Activated naive CD4-positive, alpha-beta T cell treated with anti-CD3 and anti-CD28 coated beads, Interleukin-2, amount 50 U/mL, for 72 hours (primary cell): ENCODE data around the gene ZDHHC11. TPM values are rescaled to one million over a fixed set of nuclear protein-coding genes. Genes with fewer than 3 reads are reported as not detected.
A peak's percentile ranks its signal among the peaks of the same experiment; 100 is the strongest.
"Not testable (repeated sequence)": the region's sequence is repeated elsewhere in the genome, so short reads cannot be mapped to it uniquely, and the experiment has no call there.

Source experiments
- ATAC-seq, 2 donors: fragments of 150-1000 bp; cut with Tn5 transposase; 2 replicates each; pipeline ENCODE4 v1.10.0; 2021; ENCODE audit warnings: mild to moderate bottlenecking in 2 of 2, moderate library complexity in 2 of 2
- DNase-seq, 2 donors: peaks; one replicate each; pipeline ENCODE4 v3.0.0; 2021 to 2022; ENCODE audit warnings: low spot score in 2 of 2
- H3K27ac Mint-ChIP-seq, 2 donors: one replicate each; pipeline ENCODE4 v1.8.0; 2022; ENCODE audit warnings: mild to moderate bottlenecking in 2 of 2, mixed read lengths in 2 of 2
- H3K36me3 Mint-ChIP-seq, 2 donors: one replicate each; pipeline ENCODE4 v1.8.0; 2022; ENCODE audit warnings: mixed read lengths in 2 of 2
- H3K9me3 Mint-ChIP-seq, 2 donors: one replicate each; pipeline ENCODE4 v1.8.0; 2022; ENCODE audit warnings: mixed read lengths in 2 of 2
- total RNA-seq, 2 donors: library from RNA; stranded (reverse); gene quantifications; one replicate each; pipeline ENCODE4 v1.2.3, GENCODE V29; 2022

Gene ZDHHC11
- total RNA-seq, 2 donors from 2014 or later = 3.4 to 19.3 TPM

DNA sequence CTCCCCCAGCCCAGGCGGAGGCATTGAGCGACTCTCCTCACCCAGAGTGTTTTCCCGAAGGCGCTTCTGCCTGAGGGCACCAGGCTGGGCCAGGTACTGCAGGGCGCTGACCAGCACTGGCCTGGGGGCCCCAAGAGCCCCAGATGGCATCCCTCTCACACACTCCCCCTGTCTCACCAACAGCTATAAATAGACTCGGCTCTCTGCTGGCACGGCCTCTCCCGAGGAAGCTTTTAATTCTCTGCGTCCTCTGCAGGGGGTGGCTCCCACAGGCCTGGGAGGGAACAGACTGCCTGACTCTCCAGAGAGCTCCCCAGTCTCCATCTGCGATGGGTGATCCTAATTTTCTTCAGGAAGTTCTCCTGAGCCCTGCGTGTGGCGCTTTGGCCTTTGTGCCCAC, 68.4 kb downstream of the ZDHHC11 start:
- H3K36me3 Mint-ChIP-seq, DNase-seq, H3K9me3 Mint-ChIP-seq, H3K27ac Mint-ChIP-seq, ATAC-seq: not testable (repeated sequence)

DNA sequence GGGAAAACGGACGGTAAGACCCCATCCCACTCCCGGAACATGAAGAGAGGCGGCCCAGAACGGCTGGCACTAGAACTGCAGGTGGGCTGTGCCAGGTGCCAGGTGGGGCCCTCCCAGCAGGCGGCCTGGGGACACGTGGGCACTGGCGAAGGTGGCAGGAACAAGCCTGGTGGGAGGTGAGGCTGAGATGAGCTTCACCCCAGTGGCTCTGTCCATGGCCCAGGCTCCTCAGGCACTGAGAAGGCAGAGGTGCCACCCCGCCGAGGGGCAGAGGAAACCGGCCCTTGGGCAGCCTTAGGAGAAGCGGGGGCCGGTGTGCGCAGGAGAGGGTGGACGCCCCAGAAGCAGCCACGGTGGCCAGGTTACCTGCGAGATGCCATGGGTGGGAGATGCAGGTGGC, 70.2 kb downstream of the ZDHHC11 start:
- ATAC-seq, H3K27ac Mint-ChIP-seq, H3K36me3 Mint-ChIP-seq, H3K9me3 Mint-ChIP-seq: not testable (repeated sequence)
- DNase-seq = peak in 1 of 2 donors; percentile 50

DNA sequence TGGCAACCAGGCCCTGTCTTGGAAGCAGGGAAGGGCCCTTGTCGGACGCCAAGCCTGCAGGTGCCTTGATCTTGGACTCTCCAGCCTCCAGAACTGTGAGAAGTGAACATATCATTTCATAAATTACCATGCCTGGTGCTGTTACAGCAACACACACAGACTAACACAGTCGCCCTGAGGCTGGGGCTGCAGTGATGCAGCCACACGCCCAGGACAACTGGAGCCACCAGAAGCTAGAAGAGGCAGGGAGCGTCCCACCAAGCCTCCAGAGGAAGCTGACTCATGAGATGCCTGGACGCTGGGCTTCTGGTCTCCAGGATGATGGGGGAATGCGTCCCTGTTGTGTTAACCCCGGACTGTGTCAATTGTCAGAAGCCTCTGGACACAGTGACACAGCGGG, 71.8 kb downstream of the ZDHHC11 start:
- not testable (repeated sequence) for H3K27ac Mint-ChIP-seq, H3K9me3 Mint-ChIP-seq, H3K36me3 Mint-ChIP-seq, ATAC-seq, DNase-seq

DNA sequence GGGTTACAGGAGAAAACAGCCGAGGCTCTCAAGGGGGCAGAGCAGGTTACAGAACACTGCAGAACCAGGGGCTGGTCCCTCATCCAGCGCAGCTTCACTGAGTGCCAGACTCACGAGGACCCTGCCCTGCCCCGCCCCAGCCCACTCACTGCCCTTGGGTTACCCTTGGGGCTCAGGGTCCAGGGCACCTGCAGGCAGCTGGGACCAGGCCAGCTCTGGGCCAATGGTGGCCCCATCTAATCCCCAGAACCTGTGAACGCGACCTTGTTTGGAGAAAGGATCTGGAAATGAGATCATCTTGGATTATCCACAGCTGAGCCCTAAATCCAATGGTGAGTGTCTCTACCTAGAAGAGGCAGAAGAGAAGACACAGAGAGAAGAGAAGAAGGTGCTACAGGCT, 72.4 kb downstream of the ZDHHC11 start:
- not testable (repeated sequence) for H3K9me3 Mint-ChIP-seq, H3K27ac Mint-ChIP-seq, H3K36me3 Mint-ChIP-seq, ATAC-seq
- peak in 1 of 2 donors; percentile 47 for DNase-seq

DNA sequence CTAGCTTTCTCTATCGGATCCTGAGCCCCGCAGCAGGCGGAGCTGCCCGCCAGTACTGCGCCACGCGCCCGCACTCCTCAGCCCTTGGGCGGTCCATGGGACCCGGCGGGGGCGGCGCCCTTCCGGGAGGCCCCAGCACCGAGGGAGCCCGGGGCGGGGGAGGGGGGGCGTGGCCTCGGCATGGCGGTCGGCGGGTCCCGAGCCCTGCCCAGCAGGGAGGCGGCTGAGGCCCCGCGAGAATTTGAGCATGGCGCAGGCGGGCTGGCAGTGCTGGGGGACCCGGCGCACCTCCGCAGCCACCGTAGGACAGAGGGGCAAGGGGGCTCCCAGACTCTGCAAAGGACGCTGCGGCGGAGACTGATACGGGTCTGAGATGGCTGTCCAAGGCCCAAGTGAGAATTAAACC, 73.0 kb downstream of the ZDHHC11 start:
- H3K36me3 Mint-ChIP-seq = no peaks in the 10 kb centered on the region
- ATAC-seq (no peak), DNase-seq (peak in 1 of 2 donors; percentile 49)
- H3K9me3 Mint-ChIP-seq = no peaks in the 10 kb centered on the region
- no peak overlapping the region for H3K27ac Mint-ChIP-seq

DNA sequence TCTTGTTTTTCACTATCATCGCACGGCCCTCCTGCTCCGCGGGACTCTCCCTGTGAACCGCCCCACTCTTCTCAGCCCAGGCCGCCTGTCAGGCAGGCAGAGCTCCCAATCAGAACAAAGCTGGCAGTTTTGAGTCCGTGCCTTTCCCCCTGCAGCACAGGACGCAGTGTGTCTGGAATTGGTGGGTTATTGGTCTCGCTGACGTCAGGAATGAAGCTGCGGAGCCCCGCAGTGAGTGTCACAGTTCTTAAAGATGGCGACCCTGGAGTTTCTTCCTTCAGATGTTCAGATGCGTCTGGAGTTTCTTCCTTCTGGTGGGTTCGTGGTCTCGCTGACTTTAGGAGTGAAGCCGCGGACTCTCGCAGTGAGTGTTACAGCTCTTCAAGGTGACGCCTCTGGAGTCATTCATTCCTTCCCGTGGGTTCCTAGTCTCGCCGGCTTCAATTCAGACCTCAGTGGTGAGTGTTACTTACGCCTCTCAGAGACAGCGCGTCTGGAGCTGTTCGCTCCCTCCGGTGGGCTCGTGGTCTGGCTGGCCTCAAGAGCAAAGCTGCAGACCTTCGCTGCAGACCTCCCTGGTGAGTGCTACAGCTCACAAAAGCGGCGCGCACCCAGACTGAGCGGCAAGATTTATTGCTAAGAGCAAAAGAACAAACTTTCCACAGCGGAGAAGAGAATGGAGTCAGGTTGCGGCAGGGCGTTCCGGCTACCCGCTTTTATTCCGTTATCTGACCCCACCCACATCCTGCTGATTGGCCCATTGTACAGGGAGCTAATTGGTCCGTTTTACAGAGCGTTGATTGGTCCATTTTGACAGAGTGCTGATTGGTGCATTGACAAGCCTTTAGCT, 73.7 kb downstream of the ZDHHC11 start:
- DNase-seq = peak in 1 of 2 donors; percentile 44
- no peaks in the 10 kb centered on the region for H3K36me3 Mint-ChIP-seq
- no peaks in the 10 kb centered on the region for H3K9me3 Mint-ChIP-seq
- H3K27ac Mint-ChIP-seq = no peak overlapping the region
- ATAC-seq = no peak

DNA sequence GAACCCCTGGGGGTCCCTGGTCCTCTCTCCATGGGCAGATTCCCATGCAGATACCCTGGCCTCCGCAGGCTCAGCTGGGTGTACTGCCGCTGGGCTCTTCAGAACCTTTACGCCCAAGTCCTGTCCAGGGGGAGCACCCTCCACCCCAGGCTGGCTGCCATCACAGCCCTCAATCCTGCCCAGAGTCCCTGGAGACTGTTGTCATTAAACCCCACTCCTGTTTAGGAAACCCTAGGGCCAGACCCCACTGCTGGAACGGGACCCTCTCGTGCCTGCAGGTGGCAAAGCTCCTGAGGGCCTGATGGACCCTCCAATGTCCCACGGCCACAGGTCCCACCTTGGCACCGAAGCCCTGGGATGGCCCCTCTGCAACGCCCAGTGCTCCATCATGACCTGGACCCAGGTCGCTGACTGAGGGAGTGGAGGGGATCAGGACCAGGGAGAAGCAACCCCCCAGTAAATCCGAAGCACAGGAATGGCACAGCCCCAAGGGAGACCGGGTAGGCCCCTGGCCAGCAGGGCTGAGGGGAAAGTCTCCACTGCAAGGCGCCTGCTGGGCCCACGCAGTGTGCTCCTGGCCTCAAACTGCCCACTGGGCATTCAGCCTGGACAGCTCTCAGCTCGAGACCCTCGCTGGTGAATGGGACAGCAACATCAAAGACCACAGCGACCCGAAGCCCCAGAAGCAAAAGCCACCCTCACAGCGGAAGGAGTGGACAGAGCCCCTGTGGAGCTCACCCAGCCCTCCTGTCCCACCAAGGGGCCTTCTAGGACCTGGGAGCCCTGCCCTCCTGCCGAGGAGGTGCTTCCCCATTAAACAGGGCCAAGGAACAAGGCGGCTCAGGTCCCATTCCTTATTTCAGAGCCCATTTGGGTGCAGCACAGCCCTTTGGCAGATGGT, 74.6 kb downstream of the ZDHHC11 start:
- Mint-ChIP-seq H3K27ac (no peak overlapping the region), H3K9me3 (no peaks in the 10 kb centered on the region), H3K36me3 (no peaks in the 10 kb centered on the region)
- peak in 1 of 2 donors; percentile 44 for DNase-seq
- no peak for ATAC-seq

DNA sequence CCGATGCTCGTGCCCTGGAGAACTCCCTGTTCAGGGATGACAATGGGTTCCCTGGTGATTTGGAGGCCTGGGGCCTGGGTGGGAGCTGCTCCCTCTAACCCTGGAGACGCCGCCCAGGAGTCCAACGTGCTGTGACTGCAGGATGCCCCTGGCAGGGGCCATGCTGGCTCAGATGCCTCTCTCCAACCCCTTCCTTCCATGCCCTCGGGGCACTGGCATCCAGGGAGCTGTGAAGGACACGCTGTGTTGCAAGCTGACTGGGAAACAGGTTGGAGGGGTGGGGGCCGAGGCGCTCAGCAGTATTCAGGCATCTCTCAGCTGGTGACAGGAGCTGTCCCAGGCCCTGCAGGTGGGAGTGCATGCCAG, 75.2 kb downstream of the ZDHHC11 start:
- H3K36me3 Mint-ChIP-seq, H3K9me3 Mint-ChIP-seq: not testable (repeated sequence)
- DNase-seq = peak in 1 of 2 donors; percentile 44

DNA sequence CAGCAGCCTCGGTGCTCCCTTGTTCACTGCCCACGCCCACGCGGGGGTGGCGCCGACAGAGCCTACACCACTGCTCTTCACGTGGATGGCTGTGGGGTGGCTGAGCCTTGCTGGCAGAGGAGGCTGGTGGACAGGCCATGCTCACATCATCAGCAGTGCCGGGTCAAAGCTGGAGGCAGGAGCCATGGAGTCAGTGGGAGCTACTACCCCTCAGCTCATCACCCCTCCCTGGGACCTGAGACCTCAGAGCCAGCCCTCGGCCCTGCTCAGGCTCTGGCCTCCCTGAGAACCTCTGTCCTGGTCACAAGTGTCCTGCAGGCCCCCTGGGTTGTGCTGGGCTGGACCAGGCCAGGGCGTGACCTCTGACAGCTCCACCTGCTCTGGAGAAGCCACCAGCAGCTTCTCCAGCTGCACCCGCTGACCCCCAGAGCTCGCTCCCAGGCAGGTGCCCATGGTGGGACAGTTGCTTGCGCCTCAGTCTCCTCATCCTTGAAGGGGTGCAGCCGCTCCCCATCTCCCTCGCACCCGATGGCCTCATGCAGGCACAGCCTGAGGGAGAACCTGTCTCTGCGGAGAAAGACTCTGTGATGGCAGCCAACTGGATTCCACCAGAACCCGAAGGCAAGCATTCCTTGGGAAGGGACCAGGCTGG, 75.8 kb downstream of the ZDHHC11 start:
- peak in 1 of 2 donors; percentile 38 for DNase-seq
- not testable (repeated sequence) for H3K27ac Mint-ChIP-seq, H3K9me3 Mint-ChIP-seq, H3K36me3 Mint-ChIP-seq, ATAC-seq

More for the DNA sequence above, 75.2 kb downstream of the ZDHHC11 start:
- not testable (repeated sequence) for ATAC-seq, H3K27ac Mint-ChIP-seq

DNA sequence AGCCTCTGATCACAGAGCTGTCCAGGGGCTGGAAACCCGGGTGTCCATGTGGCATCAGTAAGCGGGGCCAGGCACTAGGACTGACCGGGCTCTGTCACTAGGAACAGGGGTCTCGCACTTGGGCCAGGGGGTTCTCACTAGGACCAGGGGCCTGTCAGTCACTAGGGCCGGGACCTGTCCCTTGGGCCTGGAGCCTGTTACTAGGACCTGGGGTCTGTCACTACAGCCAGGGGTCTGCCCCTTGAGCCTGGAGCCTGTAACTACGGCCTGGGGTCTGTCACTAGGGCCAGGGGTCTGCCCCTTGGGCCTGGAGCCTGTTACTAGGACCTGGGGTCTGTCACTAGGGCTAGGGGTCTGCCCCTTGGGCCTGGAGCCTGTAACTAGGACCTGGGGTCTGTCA, 76.5 kb downstream of the ZDHHC11 start:
- H3K36me3 Mint-ChIP-seq, H3K9me3 Mint-ChIP-seq, H3K27ac Mint-ChIP-seq, ATAC-seq: not testable (repeated sequence)
- peak in 1 of 2 donors; percentile 52 for DNase-seq

DNA sequence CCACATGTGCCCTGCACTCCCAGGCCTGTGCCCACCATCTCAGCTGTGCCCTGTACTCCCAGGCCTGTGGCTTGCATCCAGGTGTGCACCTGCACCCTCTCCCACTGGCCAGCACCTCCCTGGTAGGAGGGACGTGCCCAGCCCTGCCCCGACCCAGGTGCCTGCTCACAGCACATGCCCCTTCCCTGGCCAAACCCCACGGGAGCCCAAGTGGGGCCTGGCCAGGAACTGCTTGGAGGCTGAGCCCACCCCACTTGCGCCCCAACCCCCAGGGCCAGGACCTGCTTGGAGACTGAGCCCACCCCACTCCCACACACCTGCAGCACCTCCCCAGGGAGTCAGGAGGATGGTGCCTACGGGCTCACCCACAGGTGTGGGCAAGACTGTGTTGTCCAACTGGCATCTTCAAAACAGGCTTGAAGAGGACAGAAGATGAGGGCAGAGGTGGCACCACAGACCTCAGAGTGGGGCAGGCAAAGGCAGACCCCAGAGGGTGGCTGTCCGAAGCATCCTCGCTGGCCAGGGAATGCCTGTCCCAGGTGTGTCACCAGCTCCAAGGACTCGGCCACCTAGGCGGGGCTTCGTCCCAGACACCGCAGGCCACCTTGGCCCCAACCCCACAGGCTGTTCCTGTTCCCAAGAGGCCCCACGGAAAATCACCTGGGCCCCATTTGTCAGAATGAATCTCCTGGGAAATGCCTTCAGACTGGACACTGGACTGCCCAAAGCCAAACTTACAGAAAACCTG, 77.1 kb downstream of the ZDHHC11 start:
- DNase-seq = peak in 1 of 2 donors; percentile 47
- H3K27ac Mint-ChIP-seq = no peak overlapping the region
- H3K36me3 Mint-ChIP-seq = no peaks in the 10 kb centered on the region
- no peaks in the 10 kb centered on the region for H3K9me3 Mint-ChIP-seq
- no peak for ATAC-seq

DNA sequence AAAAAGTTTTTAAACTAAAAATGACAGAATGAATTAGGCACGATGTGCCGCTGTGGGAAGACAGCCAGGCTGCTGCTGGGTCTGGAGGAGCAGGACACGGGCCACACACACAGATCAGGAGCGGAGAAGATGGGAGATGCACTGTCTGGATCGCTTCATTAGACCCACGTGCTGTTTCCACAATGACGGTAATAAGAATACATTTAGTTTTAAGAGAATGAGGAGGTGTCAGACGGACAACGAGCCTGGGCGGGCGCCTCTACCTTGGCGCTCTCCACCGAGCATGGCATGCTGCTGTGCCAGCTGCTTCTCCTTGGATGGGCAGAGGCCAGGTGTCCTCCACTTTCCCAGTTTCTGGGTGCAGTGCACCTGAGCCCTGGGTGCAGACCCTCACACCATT, 77.9 kb downstream of the ZDHHC11 start:
- not testable (repeated sequence) for H3K9me3 Mint-ChIP-seq, ATAC-seq, DNase-seq

DNA sequence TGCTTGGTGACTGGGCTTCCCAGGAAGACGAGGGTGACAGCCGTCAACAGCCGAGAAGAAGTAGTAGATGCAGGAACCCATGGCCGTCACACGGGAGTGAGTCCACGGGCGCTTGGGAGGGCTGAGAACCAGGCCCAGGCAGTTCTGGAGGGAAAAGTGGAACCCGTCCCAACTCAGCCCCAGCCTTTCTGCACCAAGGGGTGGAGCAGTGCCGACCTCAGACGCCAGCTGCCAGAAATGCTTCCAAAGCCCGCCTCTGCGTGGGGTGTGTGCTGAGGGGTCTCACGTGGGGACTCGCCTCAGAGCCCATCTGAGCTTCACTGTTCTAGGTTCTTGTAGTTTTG, 78.3 kb downstream of the ZDHHC11 start:
- not testable (repeated sequence) for H3K9me3 Mint-ChIP-seq, DNase-seq, ATAC-seq, H3K36me3 Mint-ChIP-seq, H3K27ac Mint-ChIP-seq

More for the DNA sequence above, 77.9 kb downstream of the ZDHHC11 start:
- H3K27ac Mint-ChIP-seq, H3K36me3 Mint-ChIP-seq: not testable (repeated sequence)

DNA sequence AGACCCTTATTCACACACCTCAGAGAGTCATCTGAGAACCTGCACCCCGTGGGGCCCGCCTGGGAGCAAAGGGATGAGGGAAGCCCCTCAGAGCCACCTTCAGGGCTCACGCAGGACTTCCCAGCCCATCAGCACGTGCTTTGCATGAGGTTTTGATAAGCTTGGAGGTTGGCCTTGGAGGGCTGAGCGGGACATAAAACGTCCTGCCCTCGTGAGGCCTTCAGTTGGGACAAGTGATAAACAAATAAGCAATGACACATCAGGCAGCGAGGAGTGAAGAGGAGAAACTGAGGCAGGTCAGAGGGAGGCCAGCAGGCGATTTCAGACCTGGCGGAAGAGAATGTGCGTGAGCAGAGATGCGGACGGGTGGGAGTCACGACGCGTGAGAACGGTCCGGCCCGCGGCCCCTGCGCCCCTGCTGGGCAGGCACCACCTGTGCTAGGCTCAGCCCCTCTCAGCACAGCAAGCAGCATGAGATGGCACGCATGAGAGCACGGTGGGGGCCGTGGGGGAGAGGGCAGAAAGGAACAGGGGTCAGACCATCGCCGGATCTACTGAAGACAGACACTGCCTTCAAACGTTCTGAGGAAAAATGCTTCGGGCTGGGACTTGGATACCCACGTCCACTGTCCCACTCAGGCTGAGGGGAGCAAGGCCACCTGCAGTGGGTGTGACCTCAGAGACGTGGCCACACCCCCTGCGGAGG, 78.8 kb downstream of the ZDHHC11 start:
- H3K27ac Mint-ChIP-seq, ATAC-seq, H3K36me3 Mint-ChIP-seq, H3K9me3 Mint-ChIP-seq: not testable (repeated sequence)
- DNase-seq = peak in 1 of 2 donors; percentile 52

DNA sequence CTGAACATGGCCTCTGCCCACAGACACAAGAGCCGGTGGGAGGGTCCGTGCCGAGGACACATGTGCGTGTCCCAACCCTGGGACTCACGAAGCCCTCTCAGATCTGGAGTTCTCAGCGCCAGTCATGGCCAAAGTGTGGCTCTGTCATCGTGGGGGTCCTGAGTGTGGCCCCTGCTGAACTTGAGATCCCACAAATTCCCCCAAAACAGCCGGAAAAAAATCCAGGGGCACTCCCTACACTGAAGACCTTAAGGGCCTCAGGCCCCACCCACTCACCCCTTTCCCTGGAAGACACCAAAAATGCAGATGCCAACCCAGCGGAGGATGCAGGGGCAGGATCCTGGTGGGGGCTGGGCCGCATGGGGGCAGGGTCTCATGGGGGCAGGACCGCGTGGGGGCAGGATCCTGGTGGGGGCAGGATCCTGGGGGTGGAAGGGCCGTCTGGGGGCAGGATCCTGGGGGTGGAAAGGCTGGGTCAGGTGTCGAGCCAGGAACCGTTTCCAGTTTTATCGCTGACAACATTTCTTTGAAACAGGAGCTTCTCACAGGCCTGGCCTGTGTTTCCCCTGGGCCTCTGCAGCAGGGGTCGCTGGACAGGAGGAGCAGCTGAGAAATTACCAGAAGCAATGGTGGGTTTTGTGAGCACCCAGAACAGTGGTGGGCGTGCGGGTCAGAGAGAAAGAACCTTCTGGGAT, 79.6 kb downstream of the ZDHHC11 start:
- not testable (repeated sequence) for H3K9me3 Mint-ChIP-seq, H3K36me3 Mint-ChIP-seq, ATAC-seq, H3K27ac Mint-ChIP-seq
- DNase-seq = peak in 1 of 2 donors; percentile 45
